Liver (tissue), 3 donors: Measurements from ENCODE around the gene RMND5A.

Source experiments
- RAD21 ChIP-seq, 2 donors: IDR thresholded peaks; 2 replicates each; pipeline ENCODE4 v1.6.1; 2016; ENCODE audit warnings: antibody characterized with exemption in 2 of 2, mild to moderate bottlenecking in 2 of 2
- TF ChIP-seq, protein P1 (sequence below): IDR thresholded peaks from 2 replicates; pipeline ENCODE4 v1.6.1; 2016; ENCODE audit warnings: antibody characterized with exemption
- TF ChIP-seq, protein P2 (sequence below): fragments of 150-350 bp; IDR thresholded peaks from 2 replicates; pipeline ENCODE4 v1.5.1; 2017; ENCODE audit warnings: improper control_type of control experiment, low read depth, low read length; ENCODE audit not compliant: missing input control
- donor health status: healthy.
- donor health status: healthy.

DNA sequence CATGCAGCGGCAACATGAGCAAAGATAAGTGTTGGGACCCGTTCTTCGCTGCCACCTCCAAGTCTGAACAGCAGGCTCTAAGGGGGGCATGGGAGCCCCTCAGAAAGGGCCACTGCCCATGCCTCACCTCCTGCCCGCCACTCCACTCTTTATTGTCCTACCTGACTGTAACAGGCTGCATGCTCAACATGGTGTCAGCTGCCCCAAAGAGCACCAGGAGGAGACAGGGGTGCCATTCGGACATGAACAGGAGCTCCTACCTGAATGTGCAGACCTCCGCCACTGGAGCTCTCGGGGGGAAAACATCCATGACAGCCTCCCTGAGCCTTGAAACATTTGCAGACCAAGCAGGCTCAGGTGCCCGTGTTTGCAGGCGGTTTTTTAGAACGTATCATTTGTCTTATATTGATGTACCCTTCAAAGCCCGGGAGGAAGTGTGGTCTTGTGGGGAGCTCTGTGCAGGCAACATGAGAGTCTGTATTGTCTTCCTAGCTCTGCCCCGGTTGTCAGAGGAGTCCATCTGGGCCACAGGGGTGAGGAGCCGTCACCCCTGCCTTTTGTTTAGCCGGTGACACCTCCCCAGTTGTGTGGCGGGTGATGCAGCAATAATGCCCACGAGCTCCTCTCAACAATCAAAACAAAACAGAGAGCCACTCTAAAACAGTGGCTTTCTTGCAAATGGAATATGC lies 105.7 kb downstream of the RMND5A start:
- TF ChIP-seq, protein P1, sequence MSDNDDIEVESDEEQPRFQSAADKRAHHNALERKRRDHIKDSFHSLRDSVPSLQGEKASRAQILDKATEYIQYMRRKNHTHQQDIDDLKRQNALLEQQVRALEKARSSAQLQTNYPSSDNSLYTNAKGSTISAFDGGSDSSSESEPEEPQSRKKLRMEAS: no peak
- no peak for TF ChIP-seq RAD21 (IDR thresholded peaks at IDR 0.05)
- TF ChIP-seq, protein P2, sequence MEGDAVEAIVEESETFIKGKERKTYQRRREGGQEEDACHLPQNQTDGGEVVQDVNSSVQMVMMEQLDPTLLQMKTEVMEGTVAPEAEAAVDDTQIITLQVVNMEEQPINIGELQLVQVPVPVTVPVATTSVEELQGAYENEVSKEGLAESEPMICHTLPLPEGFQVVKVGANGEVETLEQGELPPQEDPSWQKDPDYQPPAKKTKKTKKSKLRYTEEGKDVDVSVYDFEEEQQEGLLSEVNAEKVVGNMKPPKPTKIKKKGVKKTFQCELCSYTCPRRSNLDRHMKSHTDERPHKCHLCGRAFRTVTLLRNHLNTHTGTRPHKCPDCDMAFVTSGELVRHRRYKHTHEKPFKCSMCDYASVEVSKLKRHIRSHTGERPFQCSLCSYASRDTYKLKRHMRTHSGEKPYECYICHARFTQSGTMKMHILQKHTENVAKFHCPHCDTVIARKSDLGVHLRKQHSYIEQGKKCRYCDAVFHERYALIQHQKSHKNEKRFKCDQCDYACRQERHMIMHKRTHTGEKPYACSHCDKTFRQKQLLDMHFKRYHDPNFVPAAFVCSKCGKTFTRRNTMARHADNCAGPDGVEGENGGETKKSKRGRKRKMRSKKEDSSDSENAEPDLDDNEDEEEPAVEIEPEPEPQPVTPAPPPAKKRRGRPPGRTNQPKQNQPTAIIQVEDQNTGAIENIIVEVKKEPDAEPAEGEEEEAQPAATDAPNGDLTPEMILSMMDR: no peak
